Activated T-cell treated with anti-CD3 and anti-CD28 coated beads for 4 hours (primary cell): ENCODE data around the gene S100A3.
"Not testable (repeated sequence)": the region's sequence is repeated elsewhere in the genome, so short reads cannot be mapped to it uniquely, and the experiment has no call there.

ENCODE experiments used
- DNase-seq: peaks from one replicate; pipeline ENCODE4 v3.0.0-alpha.2; 2020

The S100A3 gene

DNA sequence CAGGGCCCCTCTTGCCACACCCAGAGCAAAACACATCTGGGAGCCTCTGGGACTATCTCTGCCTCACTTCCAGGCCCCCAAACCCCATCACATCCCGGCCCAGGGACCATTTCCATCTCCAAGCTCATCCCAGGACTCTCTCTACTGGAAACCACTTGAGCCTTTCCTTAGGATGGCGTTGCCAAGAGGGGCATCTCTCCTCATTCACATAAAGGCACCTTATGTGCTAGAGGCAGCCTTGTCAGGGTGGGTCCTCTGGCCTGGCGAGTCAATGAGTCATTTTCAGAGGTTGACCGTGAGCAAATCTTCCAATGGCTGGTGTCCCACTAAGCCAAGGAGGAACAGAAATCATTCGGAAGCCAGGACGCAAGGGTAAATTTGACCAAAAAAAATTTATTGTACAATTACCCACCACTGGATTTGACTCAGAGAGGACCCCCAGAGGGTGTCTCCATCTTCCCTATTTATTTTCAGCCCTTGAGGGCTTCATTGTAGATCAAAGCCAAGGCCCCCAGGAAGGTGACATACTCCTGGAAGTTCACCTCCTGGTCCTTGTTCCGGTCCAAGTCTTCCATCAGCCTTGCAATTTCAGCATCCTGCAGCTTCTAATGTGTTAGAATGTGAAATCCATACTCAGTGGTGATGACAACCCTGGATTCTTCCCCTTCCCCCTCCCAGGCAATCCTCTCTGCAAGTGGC, 14.7 kb downstream of the S100A3 start:
- no peak for DNase-seq

DNA sequence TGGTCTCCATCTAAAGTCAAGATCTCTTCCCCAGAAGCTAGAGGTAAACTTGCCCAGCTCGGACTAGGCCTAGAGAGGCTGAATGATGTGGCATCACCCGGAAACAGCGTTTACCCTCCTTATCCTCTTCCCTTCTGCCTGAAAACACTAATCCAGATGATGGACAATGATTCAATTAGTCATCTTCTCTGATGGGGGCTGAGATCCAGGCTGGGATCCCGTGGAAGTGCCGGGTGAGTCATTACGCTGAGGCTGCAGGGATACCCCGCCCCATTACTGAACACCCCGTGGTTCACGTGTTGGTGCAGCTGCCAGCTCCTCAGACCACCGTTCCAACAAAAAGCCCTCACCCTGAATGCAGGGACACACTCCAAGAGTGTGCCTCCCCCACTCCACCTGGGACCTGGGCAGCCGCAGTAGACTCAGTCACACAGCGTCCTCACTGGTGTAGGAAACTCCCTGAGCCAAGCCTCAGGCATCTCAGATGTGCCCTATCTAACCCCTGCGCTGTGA, 15.3 kb downstream of the S100A3 start:
- DNase-seq, result no peak

DNA sequence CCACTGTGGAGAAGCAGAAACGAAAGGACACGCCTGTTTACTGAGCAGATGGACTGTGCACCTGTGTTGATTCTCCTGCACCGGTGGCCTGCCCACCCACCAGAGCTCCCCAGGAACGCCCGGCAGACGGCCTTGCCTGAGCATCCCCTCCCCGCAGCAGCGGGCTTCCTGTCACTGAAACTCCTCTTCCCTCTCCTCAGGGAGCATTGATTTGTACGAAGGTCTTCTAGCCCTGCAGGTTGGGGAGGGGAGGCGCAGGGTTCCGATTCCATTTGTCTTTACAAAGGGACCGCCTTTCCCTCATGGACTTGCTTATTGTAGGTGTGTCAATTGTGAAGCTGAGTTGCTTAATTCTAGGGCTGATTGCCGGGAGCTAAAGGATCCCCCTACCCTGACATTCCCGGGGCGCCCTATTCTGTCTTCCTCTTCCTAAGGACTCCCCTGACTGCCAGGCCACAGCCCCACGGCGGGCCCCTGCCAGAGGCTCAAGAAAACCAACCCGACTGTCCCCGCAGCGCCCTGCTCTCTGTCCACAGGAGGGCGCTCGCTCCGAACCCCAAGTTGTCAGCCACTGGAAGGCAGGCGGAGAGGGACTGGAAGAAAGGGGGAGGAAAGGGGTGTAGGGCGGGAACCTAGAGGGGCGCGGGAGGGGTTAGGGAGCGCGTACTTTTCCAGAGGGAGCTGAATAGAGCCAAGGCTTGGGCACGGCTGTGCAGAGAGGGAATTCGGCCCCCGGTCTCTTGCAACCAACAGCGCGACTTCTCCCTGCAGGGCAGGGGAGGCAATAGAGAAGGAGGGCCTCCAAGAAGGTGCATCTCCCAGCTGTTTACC, 16.1 kb downstream of the S100A3 start:
- peak; percentile 73 for DNase-seq

DNA sequence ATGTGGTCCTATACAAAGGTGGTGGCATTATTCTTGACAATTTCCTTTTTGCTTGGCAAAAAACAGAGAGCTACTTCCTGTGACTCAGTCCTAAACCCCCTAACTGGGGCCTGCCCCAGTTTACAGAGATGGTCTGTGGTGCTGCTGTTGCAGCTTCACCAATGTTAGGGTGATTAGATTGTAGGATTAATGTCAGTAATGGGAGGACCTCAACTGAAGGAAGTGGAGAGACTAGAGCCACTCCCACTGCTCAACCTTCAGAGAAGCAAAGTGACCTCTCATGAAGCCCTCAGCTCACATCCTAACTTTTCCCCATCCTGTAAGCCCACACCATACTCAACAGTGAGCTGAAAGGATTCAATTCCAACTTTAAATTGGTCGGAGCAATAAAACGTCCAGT, 16.9 kb downstream of the S100A3 start:
- no peak for DNase-seq

DNA sequence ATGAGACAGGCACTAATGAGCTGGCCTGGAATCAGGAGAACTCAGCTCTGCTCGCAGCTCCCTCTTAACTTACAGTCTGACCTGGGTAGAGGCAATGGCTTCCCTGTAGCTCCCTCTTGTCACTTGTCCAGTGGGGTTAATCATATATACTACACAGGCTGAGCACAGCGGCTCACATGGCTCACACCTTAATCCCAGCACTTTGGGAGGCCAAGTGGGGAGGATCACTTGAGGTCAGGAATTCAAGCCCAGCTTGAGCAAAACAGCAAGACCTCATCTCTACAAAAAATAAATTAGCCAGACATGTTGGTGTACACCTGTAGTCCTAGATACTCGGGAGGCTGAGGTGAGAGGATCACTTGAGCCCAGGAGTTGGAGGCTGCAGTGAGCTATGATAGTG, 17.4 kb downstream of the S100A3 start:
- no peak for DNase-seq

DNA sequence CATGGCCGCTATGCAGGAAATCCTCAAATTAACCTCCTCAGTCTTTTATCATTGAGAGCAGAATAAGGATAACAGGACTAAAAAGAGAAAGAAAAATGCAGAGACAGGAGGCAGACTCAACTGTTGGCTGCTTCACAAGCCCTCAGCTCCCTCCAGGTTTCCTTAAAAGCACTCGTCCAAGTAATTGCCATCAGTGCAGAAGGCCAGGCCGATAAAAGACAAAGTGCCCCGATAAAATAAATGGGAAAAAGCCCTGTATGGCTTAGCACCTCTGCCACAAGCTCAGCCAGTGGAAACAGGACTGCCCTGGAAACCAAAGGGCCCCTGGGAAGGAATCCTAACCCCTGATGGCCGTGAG, 21.4 kb downstream of the S100A3 start:
- no peak for DNase-seq

DNA sequence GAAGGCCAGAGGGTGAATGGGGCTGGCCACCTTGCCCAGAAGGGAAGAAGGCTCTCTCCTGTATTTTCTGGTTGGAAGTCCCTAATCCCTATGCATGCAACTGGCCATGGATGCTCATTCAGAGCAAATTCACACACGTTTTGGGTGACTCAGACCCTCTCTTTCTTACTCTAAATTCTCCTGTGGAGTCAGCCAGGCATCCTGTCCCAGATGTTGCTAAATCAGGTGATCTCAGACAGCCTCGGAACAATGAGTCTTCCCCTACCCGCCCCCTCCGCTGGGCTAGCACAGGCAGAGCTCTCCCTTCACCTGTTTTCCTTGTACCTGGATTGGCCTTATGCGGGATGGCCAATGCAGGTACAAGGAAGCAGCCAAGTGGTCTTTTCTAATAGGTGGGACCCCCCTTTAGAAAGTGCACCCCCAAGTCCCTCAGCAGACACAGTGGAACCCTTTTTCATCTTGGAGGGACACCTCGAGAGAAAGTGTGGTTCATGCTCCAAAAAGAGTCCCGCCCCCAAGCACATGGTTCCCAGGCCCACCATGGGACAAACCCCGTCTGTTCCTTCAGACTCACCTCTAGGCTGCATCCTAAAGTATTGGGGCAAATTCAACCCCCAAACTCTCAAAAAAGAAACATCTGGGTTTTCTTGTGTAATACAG, 21.9 kb downstream of the S100A3 start:
- DNase-seq, result no peak

DNA sequence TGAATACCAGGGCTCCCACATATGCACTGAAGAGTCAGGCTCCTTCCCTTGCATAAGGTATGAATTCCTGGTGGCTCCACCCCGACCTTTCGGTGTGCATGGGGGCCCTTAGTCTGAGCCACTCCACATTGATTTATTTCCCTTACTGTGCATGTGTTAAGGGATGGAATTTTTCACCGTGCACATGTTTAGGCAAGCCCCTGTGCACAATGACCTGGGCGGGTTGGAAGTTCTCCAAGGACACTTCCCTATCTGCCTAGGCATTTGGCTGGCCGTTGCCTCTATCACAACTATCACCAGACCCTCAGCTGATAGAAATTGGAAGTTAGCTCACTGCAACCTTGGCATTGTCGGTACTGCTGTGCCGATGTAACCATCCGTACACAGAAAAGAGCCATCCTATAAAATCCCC, 22.9 kb downstream of the S100A3 start:
- no peak for DNase-seq

DNA sequence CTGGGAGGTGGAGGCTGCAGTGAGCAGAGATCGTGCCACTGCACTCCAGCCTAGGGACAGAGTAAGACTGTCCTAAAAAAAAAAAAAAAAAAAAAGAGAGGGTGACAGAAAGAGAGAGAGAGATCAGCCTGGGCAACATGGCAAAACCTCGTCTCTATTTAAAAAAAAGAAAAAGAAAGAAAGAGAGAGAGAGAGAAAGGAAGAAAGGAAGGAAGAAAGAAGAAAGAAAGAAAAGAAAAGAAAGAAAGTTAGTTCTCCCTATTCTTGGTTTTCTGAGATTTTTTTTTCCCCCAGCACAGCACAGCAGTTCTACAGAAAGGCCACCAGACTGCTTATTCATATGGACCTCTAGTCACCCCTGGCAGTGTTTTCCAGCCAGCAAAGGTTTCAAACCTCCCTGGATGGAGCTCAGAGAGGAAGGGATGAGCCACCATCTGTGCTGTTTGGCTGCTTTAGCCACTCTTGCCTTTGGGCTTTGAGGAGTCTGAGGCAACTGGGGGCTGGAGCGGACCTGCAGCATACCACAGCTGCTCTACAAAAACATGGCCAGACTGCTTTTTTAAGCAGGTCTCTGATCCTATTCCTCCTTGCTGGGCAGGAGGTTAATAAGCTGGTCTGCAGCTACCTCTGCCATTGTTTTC, 23.9 kb downstream of the S100A3 start:
- no peak for DNase-seq

DNA sequence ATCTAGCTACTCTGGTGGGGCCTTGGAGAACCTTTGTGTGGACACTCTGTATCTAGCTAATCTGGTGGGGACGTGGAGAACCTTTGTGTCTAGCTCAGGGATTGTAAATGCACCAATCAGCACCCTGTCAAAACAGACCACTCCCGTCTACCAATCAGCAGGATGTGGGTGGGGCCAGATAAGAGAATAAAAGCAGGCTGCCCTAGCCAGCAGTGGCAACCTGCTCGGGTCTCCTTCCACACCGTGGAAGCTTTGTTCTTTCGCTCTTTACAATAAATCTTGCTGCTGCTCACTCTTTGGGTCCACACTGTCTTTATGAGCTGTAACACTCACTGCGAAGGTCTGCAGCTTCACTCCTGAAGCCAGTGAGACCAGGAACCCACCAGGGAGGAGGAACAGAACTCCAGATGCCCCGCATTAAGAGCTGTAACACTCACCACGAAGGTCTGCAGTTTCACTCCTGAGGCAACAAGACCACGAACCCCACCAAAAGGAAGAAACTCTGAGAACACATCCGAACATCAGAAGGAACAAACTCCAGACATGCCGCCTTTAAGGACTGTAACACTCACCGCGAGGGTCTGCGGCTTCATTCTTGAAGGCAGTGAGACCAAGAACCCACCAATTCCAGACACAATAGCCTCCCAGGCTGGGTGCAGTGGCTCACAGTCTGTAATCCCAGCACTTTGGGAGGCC, 26.6 kb downstream of the S100A3 start:
- not testable (repeated sequence) for DNase-seq

DNA sequence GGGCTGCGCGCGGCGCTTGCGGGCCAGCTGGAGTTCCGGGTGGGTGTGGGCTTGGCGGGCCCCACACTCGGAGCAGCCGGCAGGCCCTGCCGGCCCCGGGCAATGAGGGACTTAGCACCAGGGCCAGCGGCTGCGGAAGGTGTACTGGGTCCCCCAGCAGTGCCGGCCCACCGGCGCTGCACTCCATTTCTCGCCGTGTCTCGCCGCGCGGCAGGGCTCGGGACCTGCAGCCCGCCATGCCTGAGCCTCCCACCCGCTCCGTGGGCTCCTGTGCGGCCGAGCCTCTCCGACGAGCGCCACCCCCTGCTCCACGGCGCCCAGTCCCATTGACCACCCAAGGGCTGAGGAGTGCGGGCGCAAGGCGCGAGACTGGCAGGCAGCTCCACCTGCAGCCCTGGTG, 27.2 kb downstream of the S100A3 start:
- not testable (repeated sequence) for DNase-seq

DNA sequence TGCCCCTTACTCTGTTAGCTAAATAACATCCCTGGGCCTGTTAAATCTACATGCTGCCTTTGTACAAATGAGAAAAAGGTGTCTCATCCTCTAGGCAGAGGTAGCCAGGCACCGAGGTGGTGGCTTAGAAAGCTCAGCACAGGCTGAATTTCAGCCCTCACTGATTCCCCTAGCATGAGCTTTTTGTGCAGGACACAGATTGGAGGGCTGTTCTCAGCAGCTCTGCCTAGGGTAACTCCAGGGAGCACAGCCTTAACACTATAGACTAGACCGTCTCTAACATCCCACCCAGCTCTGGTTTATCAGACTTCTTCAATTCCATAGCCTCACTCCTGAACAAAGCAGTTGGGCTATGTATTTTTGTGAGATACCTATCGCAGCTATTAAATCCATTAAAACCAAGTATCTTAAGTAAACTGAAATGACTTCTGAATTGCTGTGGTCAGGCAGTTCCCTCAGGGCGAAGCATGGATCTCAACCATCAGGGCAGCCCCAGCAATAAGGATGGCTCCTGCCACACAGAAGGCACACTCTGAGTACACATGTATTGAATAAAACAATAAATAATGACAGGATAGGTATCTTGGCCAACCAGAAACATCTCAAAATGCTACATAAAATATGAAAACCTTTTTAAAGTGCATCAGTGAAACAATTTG, 28.1 kb downstream of the S100A3 start:
- DNase-seq, result no peak

DNA sequence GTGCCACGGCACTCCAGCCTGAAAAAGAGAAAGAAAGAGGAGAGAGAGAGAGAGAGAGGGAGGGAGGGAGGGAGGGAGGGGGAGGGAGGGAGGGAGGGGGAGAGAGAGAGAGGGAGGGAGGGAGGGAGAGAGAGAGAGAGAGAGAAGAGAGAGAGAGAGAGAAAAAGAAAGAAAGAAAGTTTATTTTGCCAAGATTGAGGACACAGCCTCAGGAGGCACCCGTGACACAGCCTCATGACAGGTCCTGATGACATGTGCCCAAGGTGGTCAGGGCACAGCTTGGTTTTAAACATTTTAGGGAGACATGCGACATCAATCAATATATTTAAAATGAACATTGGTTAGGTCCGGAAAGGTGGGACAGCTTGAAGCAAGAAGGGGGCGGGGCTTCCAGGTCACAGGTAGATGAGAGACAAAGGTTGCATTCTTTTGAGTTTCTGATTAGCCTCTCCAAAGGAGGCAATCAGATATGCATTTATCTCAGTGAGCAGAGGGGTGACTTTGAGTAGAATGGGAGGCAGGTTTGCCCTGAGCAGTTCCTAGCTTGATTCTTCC, 28.8 kb downstream of the S100A3 start:
- not testable (repeated sequence) for DNase-seq

DNA sequence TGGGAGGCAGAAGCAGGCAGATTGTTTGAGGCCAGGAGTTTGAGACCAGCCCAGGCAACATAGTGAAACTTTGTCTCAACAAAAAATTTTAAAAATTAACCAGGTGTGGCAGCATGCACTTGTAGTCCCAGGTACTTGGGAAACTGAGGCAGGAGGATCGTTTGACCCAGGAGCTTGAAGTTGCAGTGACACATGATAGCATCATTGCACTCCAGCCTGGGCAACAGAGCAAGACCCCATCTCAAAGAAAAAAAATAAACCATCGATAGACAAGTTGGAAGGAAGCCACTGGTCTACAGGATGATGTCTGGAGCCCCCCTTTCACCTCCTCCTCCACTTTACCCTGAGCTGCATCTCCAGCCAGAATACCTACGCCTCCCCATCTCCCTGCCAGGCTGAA, 29.8 kb downstream of the S100A3 start:
- no peak for DNase-seq

DNA sequence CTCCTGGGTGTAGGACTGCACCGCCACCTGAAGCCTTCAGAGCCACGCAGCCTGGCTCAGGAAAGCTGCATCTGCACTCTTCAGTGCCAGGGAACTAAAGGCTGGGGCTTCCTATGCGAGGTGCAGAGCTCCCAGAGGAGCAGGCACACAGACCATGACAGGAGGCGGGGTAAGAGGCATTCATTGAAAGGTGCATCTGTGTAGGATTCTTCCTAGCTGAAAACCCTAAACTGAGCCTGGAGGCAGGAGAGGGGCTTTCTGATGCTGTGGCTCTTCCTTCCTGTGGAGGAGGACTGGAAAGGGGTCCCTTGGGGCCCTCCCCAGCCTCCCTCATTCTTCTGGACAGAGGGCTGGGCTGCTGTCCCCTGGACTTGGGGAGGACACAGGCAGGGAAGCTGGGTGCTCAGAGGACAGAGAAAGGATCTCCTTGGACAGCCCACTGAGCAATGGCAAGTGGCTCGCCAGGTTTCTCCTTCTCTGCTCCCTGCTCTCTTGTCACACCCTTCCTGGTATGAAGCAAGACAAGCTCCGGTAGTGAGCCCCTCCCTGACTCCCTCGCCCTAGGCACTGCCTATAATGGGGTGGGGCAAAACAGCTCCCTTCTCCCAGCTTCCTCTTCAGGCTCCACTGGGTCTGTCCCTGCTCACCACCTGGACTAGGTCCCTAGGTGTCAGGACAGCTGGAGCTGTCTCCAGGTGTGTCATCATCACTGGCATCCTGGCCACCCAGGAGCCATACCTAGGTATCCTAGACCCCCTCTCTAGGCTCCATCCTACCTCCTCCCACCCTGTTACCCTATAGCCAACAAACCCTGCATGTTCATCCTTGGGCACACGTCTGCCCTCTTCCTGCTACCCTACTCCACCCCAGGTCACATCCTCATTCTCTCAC, 33.3 kb downstream of the S100A3 start:
- DNase-seq, result no peak

DNA sequence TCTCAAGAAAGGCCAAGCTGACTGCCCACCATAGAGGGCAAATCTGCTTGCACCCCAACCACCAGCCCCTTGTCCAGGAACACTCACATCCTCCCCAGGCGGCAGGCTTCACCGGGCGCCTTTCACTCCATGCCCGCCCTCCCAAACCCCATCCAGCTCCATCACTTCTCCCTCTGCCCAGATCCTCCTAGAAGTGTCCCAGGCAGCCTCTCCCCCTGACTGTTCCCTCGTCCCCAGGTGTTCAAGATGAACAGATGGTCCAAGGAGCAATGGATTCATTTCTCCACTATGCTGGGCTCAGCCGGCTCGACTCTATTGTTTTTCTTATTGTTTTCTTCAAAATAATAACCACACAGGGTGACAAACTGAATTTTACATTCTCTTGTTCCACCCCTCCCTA, 35.4 kb downstream of the S100A3 start:
- DNase-seq, result no peak

DNA sequence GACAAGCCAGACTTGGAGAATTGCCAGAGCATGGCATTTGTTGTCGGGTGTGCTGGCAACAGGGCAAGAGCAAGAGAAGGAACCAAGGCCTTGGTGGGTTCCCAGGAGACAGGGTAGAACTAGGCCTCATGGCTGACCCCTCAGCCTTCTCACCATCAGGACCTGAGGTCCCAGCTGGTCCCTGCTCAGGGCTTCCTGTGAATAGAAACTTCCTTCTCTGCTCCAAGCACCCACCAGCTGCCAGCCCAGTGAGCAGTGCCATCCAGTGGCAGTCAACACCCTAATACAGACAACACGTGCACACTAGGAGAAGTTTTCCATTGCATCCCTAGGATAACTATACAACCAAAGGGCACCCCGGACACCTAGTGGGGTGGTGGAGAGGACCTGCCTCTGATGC, 36.0 kb downstream of the S100A3 start:
- DNase-seq, result no peak

DNA sequence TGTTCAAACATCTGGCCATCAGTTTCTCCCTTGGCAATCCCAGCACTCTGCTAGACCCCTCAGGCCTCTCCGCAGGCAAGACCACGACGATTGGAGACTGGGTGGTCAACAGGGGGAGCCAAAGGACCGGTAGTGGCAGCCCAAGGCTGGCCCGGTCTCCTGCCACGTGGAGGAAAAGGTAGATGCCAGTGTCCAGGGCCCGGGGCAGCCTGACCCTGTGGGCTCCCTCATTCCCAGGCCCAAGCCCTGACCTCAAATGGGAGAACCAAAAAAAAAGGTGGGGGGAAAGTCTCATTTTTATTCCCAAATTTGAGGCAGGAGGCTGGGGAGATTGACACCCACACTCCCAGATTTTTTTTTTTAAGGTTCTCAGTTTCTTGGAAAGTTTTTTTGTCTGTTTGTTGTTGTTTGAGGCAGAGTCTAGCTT, 38.1 kb downstream of the S100A3 start:
- peak; percentile 79 for DNase-seq

DNA sequence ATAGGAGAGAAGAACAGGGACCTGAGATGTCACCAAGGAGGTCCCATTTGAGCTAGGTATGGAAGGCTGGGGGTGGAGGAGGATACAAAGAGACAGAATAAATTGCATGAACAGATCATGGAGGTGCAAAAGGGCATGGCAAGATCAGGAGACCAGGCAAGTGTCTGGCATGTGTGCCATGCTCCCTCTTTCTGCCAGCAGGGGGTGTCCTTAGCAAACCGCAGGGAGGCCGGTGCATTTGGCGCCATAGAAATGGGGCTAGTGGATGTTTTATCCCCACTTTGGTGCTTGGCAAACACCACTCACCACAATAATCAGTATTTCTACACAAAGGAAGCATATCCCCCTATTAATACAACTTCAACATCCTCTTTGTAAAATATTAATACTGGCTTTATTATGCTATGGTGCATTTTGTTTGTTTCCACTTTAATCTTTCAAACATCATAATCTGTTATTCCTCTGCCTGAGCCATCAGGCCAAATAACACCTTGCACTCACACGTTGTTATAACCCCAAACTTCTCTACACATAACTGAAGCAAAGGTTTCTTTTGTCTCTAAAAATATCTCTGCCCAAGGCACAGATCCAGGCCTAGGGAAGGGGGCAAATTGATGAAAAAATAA, 39.2 kb downstream of the S100A3 start:
- DNase-seq, result peak; percentile 55

DNA sequence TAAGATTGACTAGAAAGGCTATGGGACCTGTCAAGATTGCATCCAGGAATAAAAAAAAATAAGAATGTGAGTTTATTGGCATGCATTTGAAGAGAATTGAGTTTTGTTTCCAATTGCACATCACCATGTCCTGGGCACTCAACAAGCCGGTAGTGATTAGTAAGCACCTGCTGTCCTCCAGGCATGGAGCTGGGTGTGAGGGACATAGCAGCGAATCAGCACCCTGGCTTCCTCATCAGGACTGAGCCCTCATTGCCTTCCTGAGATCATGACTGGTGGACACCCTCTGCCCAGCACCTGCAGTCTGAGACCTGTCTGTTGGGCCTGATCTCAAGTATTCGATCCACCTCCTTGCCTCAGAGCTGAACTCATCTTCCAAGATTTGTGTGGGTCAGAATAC, 40.0 kb downstream of the S100A3 start:
- no peak for DNase-seq
